ENCODE measurements around the gene MKRN1.
"Not testable (repeated sequence)": the region's sequence is repeated elsewhere in the genome, so short reads cannot be mapped to it uniquely, and the experiment has no call there.

The MKRN1 gene

DNA sequence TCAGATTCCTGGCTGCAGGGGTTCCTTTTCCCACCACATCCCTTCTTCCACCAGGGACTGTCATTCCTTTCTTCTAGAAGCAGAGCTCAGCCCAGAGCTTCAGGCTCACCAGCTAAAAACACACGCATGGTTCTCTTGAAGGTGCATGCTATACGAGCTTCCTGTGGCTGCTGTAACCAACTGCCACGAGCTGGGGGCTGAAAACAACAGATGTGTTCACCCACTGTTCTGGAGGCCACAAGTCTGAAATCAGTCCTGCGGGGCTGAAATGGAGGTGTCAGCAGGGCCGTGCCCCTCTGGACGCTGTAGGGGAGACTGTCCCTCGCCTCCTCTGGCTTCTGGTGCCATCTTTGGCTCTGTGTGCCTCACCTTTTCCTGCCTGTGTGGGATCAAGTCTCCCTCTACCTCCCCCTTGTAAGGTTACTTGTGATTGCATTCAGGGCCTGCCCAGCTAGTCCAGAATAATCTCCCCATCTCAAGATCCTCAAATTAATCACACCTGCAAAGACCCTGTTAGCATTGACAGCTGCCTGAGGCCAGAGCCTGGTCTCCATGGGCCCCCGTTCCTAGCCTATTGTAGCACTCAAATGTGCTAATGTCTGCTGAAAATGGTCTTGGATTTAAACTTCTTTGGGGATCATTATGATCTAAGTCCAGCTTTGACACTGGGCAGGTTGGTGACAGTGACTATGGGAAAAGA, 61.7 kb downstream of the MKRN1 start:
- no peak for DNase-seq (ENCODE audit: low read depth)
- no peak for TF ChIP-seq CTCF (conservative IDR thresholded peaks at IDR 0.05; ENCODE audit: low read depth, low read length)
- no peak overlapping the region for H3K4me3 ChIP-seq (ENCODE audit: low read length)

- no peak for TF ChIP-seq CTCF (conservative IDR thresholded peaks at IDR 0.05; ENCODE audit: low read depth, low read length)
- no peak for DNase-seq (ENCODE audit: low read depth)
- H3K4me3 ChIP-seq (ENCODE audit: low read length): no peak overlapping the region
Measured at GRCh38 chr7:140416560-140416959, 62.7 kb downstream of the MKRN1 start.

- DNase-seq (ENCODE audit: low read depth); H3K4me3 ChIP-seq (ENCODE audit: low read length): not testable (repeated sequence)
Measured at GRCh38 chr7:140415816-140416215, 63.5 kb downstream of the MKRN1 start.

DNA sequence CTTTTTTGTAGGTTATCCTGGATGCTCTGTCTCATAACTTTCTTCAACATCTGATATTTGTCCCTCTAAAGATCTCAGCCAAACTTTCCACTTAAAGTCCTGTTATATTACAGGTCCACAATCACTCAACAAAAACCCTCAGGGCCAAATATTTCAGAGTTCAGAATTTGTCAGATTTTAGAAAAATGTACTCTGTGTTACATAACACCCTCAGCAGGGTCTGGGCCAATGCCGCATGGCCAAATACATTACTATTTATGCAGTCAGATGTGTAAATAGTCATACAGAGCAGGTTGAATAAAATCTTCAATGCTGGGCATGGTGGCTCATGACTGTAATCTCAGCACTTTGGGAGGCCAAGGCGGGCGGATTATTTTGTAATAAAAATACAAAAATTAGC, 63.9 kb downstream of the MKRN1 start:
- DNase-seq (ENCODE audit: low read depth): no peak
- no peak overlapping the region for H3K4me3 ChIP-seq (ENCODE audit: low read length)
- no peak for TF ChIP-seq CTCF (conservative IDR thresholded peaks at IDR 0.05; ENCODE audit: low read depth, low read length)

DNA sequence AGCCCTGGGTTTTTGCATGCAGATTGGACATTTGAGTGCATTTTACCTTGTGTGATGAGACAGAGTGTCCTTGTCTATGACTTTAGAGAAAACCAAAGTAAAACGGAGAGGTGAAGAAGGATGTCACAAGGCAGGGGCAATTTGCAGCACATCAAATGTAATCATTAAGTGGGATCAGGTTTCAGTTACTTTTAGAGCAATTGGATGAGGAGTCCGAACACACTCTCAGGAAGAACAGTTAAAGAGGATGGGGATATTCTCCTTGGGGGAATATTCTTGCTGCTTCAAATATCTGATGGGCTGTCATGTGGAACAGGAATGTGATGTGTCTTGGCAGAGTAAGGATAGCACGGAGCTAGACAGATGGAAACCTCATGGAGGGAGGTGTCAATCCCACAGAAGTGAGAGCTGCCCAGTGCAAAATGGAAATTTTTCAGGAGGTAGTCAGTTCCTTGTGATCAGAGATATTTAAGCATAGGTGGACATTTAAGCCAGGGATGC, 74.7 kb downstream of the MKRN1 start:
- DNase-seq (ENCODE audit: low read depth): no peak
- H3K4me3 ChIP-seq (ENCODE audit: low read length): no peak overlapping the region
- no peak for TF ChIP-seq CTCF (conservative IDR thresholded peaks at IDR 0.05; ENCODE audit: low read depth, low read length)

GRCh38 chr7:140403878-140404564, 75.3 kb downstream of the MKRN1 start, which contains the start of gene RAB19:
Gene RAB19, plus strand, starts transcription at chr7:140404058. Its CDS starts 3,589 bp downstream, at chr7:140407647.
- TF ChIP-seq CTCF (conservative IDR thresholded peaks at IDR 0.05; ENCODE audit: low read depth, low read length): no peak
- peak within 1 kb of the TSS; percentile 37 for H3K4me3 ChIP-seq (ENCODE audit: low read length)
- DNase-seq (ENCODE audit: low read depth): no peak
